ENCODE data around the gene CACNA2D1. TPM values are rescaled to one million over a fixed set of nuclear protein-coding genes. Genes with fewer than 3 reads are reported as not detected.

The CACNA2D1 gene
- total RNA-seq, 1 experiment from 2014 or later = 0.27 TPM

GRCh38 chr7:82384051-82384464 is 59.5 kb downstream of the CACNA2D1 start:
- no peaks in the 10 kb centered on the region for H3K9me2 ChIP-seq (ENCODE audit: insufficient read depth)
- H4K20me1 ChIP-seq (ENCODE audit: insufficient read depth) = no peaks in the 10 kb centered on the region
- H3K79me2 ChIP-seq (ENCODE audit: insufficient read depth, low read length) = no peaks in the 10 kb centered on the region
- TF ChIP-seq JUND (IDR thresholded peaks at IDR 0.05) (no peak), ZNF274 (IDR thresholded peaks at IDR 0.05; ENCODE audit: low read depth, low read length) (no peak), YY1 (IDR thresholded peaks at IDR 0.05; ENCODE audit: extremely low read depth, insufficient replicate concordance, low read depth, low read length) (no peak), REST (IDR thresholded peaks at IDR 0.05; ENCODE audit: low read depth) (no peak), SRF (IDR thresholded peaks at IDR 0.05; ENCODE audit: low read depth) (no peak), MAX (IDR thresholded peaks at IDR 0.05) (no peak), POLR2A (IDR thresholded peaks at IDR 0.05; ENCODE audit: borderline replicate concordance, extremely low read depth, insufficient read depth, insufficient read length) (no peak), ELF1 (IDR thresholded peaks at IDR 0.05; ENCODE audit: borderline replicate concordance, low read depth) (no peak), TCF7L2 (IDR thresholded peaks at IDR 0.05; ENCODE audit: borderline replicate concordance, extremely low read depth, insufficient read depth, insufficient read length) (no peak), CEBPB (IDR thresholded peaks at IDR 0.05; ENCODE audit: low read depth) (no peak), EZH2phosphoT487 (IDR thresholded peaks at IDR 0.05; ENCODE audit: borderline replicate concordance) (no peak), CTCF (IDR thresholded peaks at IDR 0.05 in 2 of 3, conservative IDR thresholded peaks at IDR 0.05 in 1 of 3; ENCODE audit: borderline replicate concordance in 1 of 3, insufficient read depth in 1 of 3, low read depth in 2 of 3, low read length in 2 of 3) (no peak), EZH2 (IDR thresholded peaks at IDR 0.05) (no peak), ZBTB33 (IDR thresholded peaks at IDR 0.05; ENCODE audit: extremely low read depth, insufficient replicate concordance, low read length) (no peak), SP1 (IDR thresholded peaks at IDR 0.05; ENCODE audit: low read depth) (no peak), CBX3 (IDR thresholded peaks at IDR 0.05; ENCODE audit: low read depth) (no peak), POLR2AphosphoS5 (IDR thresholded peaks at IDR 0.05; ENCODE audit: low read depth, low read length) (no peak)
- ChIA-PET RAD21 (ENCODE audit: low non-redundant PET in 1 of 2, low total read pairs in 2 of 2, uncharacterized antibody in 2 of 2, unreplicated experiment in 2 of 2) (no interaction called here), CTCF (no interaction called here), POLR2A (no interaction called here)
- intact Hi-C loops (cut with micrococcal nuclease) = no loop called here
- no peak for DNase-seq (ENCODE audit: low read depth, low spot score)
- no peak overlapping the region for H3K9ac ChIP-seq (ENCODE audit: low read length)
- no peaks in the 10 kb centered on the region for H3K4me1 ChIP-seq (ENCODE audit: control insufficient read depth in 1 of 2, insufficient read depth in 2 of 2, low read length in 2 of 2)
- no peaks in the 10 kb centered on the region for H3K27me3 ChIP-seq (ENCODE audit: insufficient read depth, low read length)
- no peak overlapping the region for H2AFZ ChIP-seq (ENCODE audit: low read depth, low read length, poor library complexity, severe bottlenecking)
- BruUV-seq (replicated peaks) = no TSS peak
- no peak overlapping the region for H3K27ac ChIP-seq (ENCODE audit: low read depth, low read length)
- no peak overlapping the region for H3K4me2 ChIP-seq (ENCODE audit: low read length)
- ATAC-seq = no peak
- no peaks in the 10 kb centered on the region for H3K9me3 ChIP-seq (ENCODE audit: control insufficient read depth in 1 of 2, insufficient read depth in 1 of 2, low read depth in 1 of 2, low read length in 2 of 2)
- H3K4me3 ChIP-seq (replicated peaks in 1 of 2; ENCODE audit: low read depth in 1 of 2, low read length in 2 of 2) = no peak overlapping the region
- no peaks in the 10 kb centered on the region for H3K36me3 ChIP-seq (ENCODE audit: control insufficient read depth in 1 of 2, insufficient read depth in 2 of 2, low read length in 2 of 2)

Data from HCT116 (cell line).